Mucosa of stomach (tissue), 1 donor: ENCODE data around the gene RELA.
A peak's percentile ranks its signal among the peaks of the same experiment; 100 is the strongest.

Experiments used
- H3K27me3 ChIP-seq: one replicate; pipeline ENCODE4 v1.7.0; 2013; ENCODE audit warnings: mild to moderate bottlenecking, low read length; ENCODE audit not compliant: control insufficient read depth, insufficient read depth
- H3K36me3 ChIP-seq: one replicate; pipeline ENCODE4 v1.7.0; 2013; ENCODE audit warnings: low read length; ENCODE audit not compliant: control insufficient read depth, insufficient read depth
- H3K4me1 ChIP-seq: one replicate; pipeline ENCODE4 v1.7.0; 2013; ENCODE audit warnings: mild to moderate bottlenecking, low read length; ENCODE audit not compliant: control insufficient read depth, insufficient read depth
- H3K4me3 ChIP-seq: one replicate; pipeline ENCODE4 v1.7.0; 2013; ENCODE audit warnings: low read length
- H3K9ac ChIP-seq: one replicate; pipeline ENCODE4 v1.7.0; 2013; ENCODE audit warnings: mild to moderate bottlenecking, low read length, moderate library complexity
- H3K9me3 ChIP-seq: one replicate; pipeline ENCODE4 v1.7.0; 2013; ENCODE audit warnings: mild to moderate bottlenecking, low read length, moderate library complexity; ENCODE audit not compliant: control insufficient read depth
- donor health status: Pancreatic carcinoma.

RELA gene

GRCh38 chr11:65651589-65652510 is 10.9 kb downstream of the RELA start:
- peak overlapping the region; percentile 65 for H3K9ac ChIP-seq
- H3K9me3 ChIP-seq, result no peaks in the 10 kb centered on the region
- peaks cover 39% of the 10 kb centered on the region for H3K4me1 ChIP-seq
- peaks cover 9% of the 10 kb centered on the region for H3K36me3 ChIP-seq
- no peaks in the 10 kb centered on the region for H3K27me3 ChIP-seq
- no peak overlapping the region for H3K4me3 ChIP-seq

- peaks cover 40% of the 10 kb centered on the region for H3K4me1 ChIP-seq
- H3K9me3 ChIP-seq, result no peaks in the 10 kb centered on the region
- H3K4me3 ChIP-seq, result no peak overlapping the region
- peak overlapping the region; percentile 65 for H3K9ac ChIP-seq
- no peaks in the 10 kb centered on the region for H3K27me3 ChIP-seq
- H3K36me3 ChIP-seq, result peaks cover 9% of the 10 kb centered on the region
Measured at GRCh38 chr11:65651339-65651588, 11.5 kb downstream of the RELA start.

GRCh38 chr11:65650547-65651338 is 12.0 kb downstream of the RELA start:
- Histone ChIP-seq H3K9me3 (no peaks in the 10 kb centered on the region), H3K36me3 (peaks cover 9% of the 10 kb centered on the region), H3K9ac (no peak overlapping the region), H3K4me3 (no peak overlapping the region), H3K4me1 (peaks cover 40% of the 10 kb centered on the region), H3K27me3 (no peaks in the 10 kb centered on the region)

GRCh38 chr11:65649656-65650546 is 12.8 kb downstream of the RELA start:
- peaks cover 1% of the 10 kb centered on the region for H3K36me3 ChIP-seq
- no peak overlapping the region for H3K4me3 ChIP-seq
- no peaks in the 10 kb centered on the region for H3K9me3 ChIP-seq
- H3K4me1 ChIP-seq, result peaks cover 40% of the 10 kb centered on the region
- H3K9ac ChIP-seq, result no peak overlapping the region
- H3K27me3 ChIP-seq, result no peaks in the 10 kb centered on the region

- H3K4me1 ChIP-seq, result peaks cover 37% of the 10 kb centered on the region
- H3K9ac ChIP-seq, result no peak overlapping the region
- H3K27me3 ChIP-seq, result no peaks in the 10 kb centered on the region
- no peak overlapping the region for H3K4me3 ChIP-seq
- no peaks in the 10 kb centered on the region for H3K9me3 ChIP-seq
- no peaks in the 10 kb centered on the region for H3K36me3 ChIP-seq
Measured at GRCh38 chr11:65648997-65649493, 13.7 kb downstream of the RELA start.

GRCh38 chr11:65646958-65647701 is 15.6 kb downstream of the RELA start:
- H3K9ac ChIP-seq, result peak overlapping the region; percentile 45
- H3K27me3 ChIP-seq, result no peaks in the 10 kb centered on the region
- peaks cover 22% of the 10 kb centered on the region for H3K4me1 ChIP-seq
- H3K4me3 ChIP-seq, result peak overlapping the region; percentile 20
- H3K36me3 ChIP-seq, result no peaks in the 10 kb centered on the region
- no peaks in the 10 kb centered on the region for H3K9me3 ChIP-seq

GRCh38 chr11:65646288-65646957 is 16.3 kb downstream of the RELA start:
- Histone ChIP-seq H3K4me1 (peaks cover 20% of the 10 kb centered on the region), H3K9me3 (no peaks in the 10 kb centered on the region), H3K36me3 (no peaks in the 10 kb centered on the region), H3K4me3 (no peak overlapping the region), H3K9ac (no peak overlapping the region), H3K27me3 (peaks cover 4% of the 10 kb centered on the region)

GRCh38 chr11:65645710-65646109 is 17.0 kb downstream of the RELA start:
- Histone ChIP-seq H3K9ac (no peak overlapping the region), H3K9me3 (no peaks in the 10 kb centered on the region), H3K4me1 (peaks cover 15% of the 10 kb centered on the region), H3K4me3 (no peak overlapping the region), H3K27me3 (peaks cover 4% of the 10 kb centered on the region), H3K36me3 (no peaks in the 10 kb centered on the region)

- Histone ChIP-seq H3K9ac (no peak overlapping the region), H3K27me3 (peaks cover 4% of the 10 kb centered on the region), H3K4me1 (peaks cover 10% of the 10 kb centered on the region), H3K4me3 (no peak overlapping the region), H3K36me3 (no peaks in the 10 kb centered on the region), H3K9me3 (no peaks in the 10 kb centered on the region)
Measured at GRCh38 chr11:65644837-65645236, 17.9 kb downstream of the RELA start.

- Histone ChIP-seq H3K4me1 (peaks cover 10% of the 10 kb centered on the region), H3K9me3 (no peaks in the 10 kb centered on the region), H3K4me3 (no peak overlapping the region), H3K9ac (no peak overlapping the region), H3K36me3 (no peaks in the 10 kb centered on the region), H3K27me3 (peaks cover 4% of the 10 kb centered on the region)
Measured at GRCh38 chr11:65643971-65644370, 18.7 kb downstream of the RELA start.
